ENCODE measurements around the gene MAPK14. TPM values are rescaled to one million over a fixed set of nuclear protein-coding genes. Genes with fewer than 3 reads are reported as not detected.

The MAPK14 gene
- total and polyA plus RNA-seq, 10 of the 15 experiments (the other 5 are each of a cell fraction or from before 2014, with no cell fraction given), result 12.5 to 59.5 (median 43.0) TPM

GRCh38 chr6:36065916-36066315, 38.3 kb downstream of the MAPK14 start (continued):
- TF ChIP-seq, protein P1, sequence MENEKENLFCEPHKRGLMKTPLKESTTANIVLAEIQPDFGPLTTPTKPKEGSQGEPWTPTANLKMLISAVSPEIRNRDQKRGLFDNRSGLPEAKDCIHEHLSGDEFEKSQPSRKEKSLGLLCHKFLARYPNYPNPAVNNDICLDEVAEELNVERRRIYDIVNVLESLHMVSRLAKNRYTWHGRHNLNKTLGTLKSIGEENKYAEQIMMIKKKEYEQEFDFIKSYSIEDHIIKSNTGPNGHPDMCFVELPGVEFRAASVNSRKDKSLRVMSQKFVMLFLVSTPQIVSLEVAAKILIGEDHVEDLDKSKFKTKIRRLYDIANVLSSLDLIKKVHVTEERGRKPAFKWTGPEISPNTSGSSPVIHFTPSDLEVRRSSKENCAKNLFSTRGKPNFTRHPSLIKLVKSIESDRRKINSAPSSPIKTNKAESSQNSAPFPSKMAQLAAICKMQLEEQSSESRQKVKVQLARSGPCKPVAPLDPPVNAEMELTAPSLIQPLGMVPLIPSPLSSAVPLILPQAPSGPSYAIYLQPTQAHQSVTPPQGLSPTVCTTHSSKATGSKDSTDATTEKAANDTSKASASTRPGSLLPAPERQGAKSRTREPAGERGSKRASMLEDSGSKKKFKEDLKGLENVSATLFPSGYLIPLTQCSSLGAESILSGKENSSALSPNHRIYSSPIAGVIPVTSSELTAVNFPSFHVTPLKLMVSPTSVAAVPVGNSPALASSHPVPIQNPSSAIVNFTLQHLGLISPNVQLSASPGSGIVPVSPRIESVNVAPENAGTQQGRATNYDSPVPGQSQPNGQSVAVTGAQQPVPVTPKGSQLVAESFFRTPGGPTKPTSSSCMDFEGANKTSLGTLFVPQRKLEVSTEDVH (IDR thresholded peaks at IDR 0.05; ENCODE audit: low read depth, partially characterized antibody), result no peak
- TF ChIP-seq GATAD2B (conservative IDR thresholded peaks at IDR 0.05; ENCODE audit: low read depth) (no peak), SPI1 (IDR thresholded peaks at IDR 0.05; ENCODE audit: borderline replicate concordance, insufficient read depth, low read depth, low read length) (no peak), EED (IDR thresholded peaks at IDR 0.05; ENCODE audit: low read depth) (no peak), PAX8 (IDR thresholded peaks at IDR 0.05) (no peak), RCOR1 (conservative IDR thresholded peaks at IDR 0.05; ENCODE audit: low read depth, low read length) (no peak), ZNF24 (IDR thresholded peaks at IDR 0.05) (no peak), NFYA (IDR thresholded peaks at IDR 0.05; ENCODE audit: borderline replicate concordance, low read depth, low read length) (no peak), GABPA (IDR thresholded peaks at IDR 0.05; ENCODE audit: low read depth) (no peak)

DNA sequence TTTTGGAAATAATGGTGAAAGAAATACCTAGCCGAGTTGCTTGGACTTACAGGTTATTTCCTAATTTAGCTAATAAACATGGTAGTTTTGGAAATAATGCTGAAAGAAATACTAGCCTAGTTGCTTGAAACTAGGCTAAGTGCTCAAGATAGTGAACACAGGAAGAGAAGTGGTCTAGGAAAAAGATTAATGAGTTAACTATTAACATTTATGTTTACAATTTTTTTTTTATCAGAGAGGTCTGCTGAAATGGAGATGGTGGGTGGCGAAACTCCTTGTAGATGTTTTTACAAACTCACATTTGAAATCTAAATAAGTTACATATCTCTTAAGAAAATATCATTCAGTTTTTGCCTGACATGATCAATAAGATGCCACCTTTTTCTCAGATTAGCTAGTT, 39.2 kb downstream of the MAPK14 start:
- POLR2A ChIA-PET, result interaction anchor here (0.8 kb wide), 2 partner anchors 15 to 39 kb away, joined by 3 to 4 read pairs; partner anchors contain the start of gene MAPK14
- no peak overlapping the region for H3K27ac ChIP-seq (ENCODE audit: control insufficient read depth, insufficient read depth)
- RAD21 ChIA-PET (ENCODE audit: unreplicated experiment), result interaction anchor here (0.8 to 1.9 kb wide), 3 partner anchors 28 to 86 kb away, joined by 3 to 13 read pairs (median 4); partner anchors contain the start of gene MAPK14
- no peak overlapping the region for H3K4me2 ChIP-seq (ENCODE audit: control insufficient read depth, insufficient read depth)
- H3K36me3 ChIP-seq (ENCODE audit: control insufficient read depth in 2 of 2, insufficient read depth in 2 of 2, low read length in 1 of 2), result no peaks in the 10 kb centered on the region; a peak in 1 of 4 replicates
- H3K4me1 ChIP-seq (ENCODE audit: control insufficient read depth, insufficient read depth, low read length), result peaks cover 3% of the 10 kb centered on the region; the same call in 1 of the 2 replicates
- peaks cover 18% of the 10 kb centered on the region for H3K79me2 ChIP-seq (ENCODE audit: control insufficient read depth, insufficient read depth, low read length)
- H3K4me3 ChIP-seq, result no peak overlapping the region
- no peak for ATAC-seq
- CTCF ChIA-PET, result interaction anchor here (0.9 to 2.7 kb wide), 4 partner anchors 20 to 34 kb away, joined by 3 to 15 read pairs (median 3); no protein-coding TSS in a partner anchor
- no TSS peak for BruUV-seq (replicated peaks)
- intact Hi-C loops (cut with micrococcal nuclease; ENCODE audit: unreplicated experiment) (no loop called here), in situ Hi-C loops (cut with MboI) (no loop called here)
- H4K20me1 ChIP-seq (ENCODE audit: control insufficient read depth, insufficient read depth), result no peaks in the 10 kb centered on the region
- no peak overlapping the region for H3K9ac ChIP-seq (ENCODE audit: control insufficient read depth, insufficient read depth, low read length)
- H3K27me3 ChIP-seq (replicated peaks in 1 of 2; ENCODE audit: control insufficient read depth in 2 of 2, insufficient read depth in 2 of 2, low read length in 1 of 2), result no peaks in the 10 kb centered on the region
- no peaks in the 10 kb centered on the region for H3K9me3 ChIP-seq (replicated peaks; ENCODE audit: control insufficient read depth, insufficient read depth, low read length)
- 93% methylated on average over 2 of the region's 2 CpGs for WGBS (ENCODE audit: insufficient coverage, insufficient replicate concordance, low lambda C conversion rate, missing lambda C conversion rate)
- DNase-seq (ENCODE audit: low read depth, low spot score), result no peak
- no peak overlapping the region for H2AFZ ChIP-seq (ENCODE audit: control insufficient read depth, low read depth, low read length)
- SMC1A ChIA-PET (ENCODE audit: uncharacterized antibody, unreplicated experiment), result interaction anchor here (0.5 to 1.4 kb wide), 10 partner anchors 9 to 293 kb away, joined by 3 to 5 read pairs (median 3); no protein-coding TSS in a partner anchor
- FAIRE-seq, result no peak
- TF ChIP-seq ZNF217 (IDR thresholded peaks at IDR 0.05) (no peak), KAT2A (conservative IDR thresholded peaks at IDR 0.05; ENCODE audit: control insufficient read depth, low read depth, low read length) (no peak), TCF3 (IDR thresholded peaks at IDR 0.05; ENCODE audit: borderline replicate concordance, insufficient read depth, low read depth, low read length) (no peak), STAT3 (IDR thresholded peaks at IDR 0.05; ENCODE audit: low read depth, low read length) (no peak), PML (IDR thresholded peaks at IDR 0.05; ENCODE audit: low read length) (no peak), MAX (IDR thresholded peaks at IDR 0.05; ENCODE audit: low read depth, low read length) (no peak), WRNIP1 (IDR thresholded peaks at IDR 0.05; ENCODE audit: borderline replicate concordance, low read depth, low read length) (no peak), KLF5 (IDR thresholded peaks at IDR 0.05; ENCODE audit: partially characterized antibody) (no peak)
- TF ChIP-seq, protein P2, sequence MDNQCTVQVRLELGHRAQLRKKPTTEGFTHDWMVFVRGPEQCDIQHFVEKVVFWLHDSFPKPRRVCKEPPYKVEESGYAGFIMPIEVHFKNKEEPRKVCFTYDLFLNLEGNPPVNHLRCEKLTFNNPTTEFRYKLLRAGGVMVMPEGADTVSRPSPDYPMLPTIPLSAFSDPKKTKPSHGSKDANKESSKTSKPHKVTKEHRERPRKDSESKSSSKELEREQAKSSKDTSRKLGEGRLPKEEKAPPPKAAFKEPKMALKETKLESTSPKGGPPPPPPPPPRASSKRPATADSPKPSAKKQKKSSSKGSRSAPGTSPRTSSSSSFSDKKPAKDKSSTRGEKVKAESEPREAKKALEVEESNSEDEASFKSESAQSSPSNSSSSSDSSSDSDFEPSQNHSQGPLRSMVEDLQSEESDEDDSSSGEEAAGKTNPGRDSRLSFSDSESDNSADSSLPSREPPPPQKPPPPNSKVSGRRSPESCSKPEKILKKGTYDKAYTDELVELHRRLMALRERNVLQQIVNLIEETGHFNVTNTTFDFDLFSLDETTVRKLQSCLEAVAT (IDR thresholded peaks at IDR 0.05), result no peak
